Measurements from ENCODE around the gene PBX3.

DNA sequence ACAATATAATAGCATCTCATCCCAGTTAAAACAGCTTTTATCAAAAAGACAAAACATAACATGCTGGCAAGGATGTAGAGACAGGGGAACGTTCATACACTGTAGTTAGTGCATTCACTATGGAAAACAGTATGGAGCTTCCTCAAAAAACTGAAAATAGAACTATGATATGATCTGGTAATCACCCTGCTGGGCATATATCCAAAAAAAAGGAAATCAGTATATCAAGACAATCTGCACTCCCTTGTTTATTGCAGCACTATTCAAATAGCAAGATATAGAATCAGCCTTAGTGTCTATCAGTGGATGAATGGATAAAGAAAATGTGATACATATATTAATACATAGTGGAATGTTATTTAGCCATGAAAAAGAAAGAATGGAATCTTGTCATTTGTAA is 88.5 kb downstream of the PBX3 start:
- no peak for TF ChIP-seq CTCF (IDR thresholded peaks at IDR 0.05)
- no peak for TF ChIP-seq POLR2A (IDR thresholded peaks at IDR 0.05)
- no peak for TF ChIP-seq POLR2AphosphoS5 (IDR thresholded peaks at IDR 0.05; ENCODE audit: insufficient read depth in 1 of 2, low read depth in 1 of 2)
